IPS-18c (cell line): ENCODE data around the gene TMEM236.

ENCODE experiments used
- H3K4me3 ChIP-seq: 2 replicates; pipeline ENCODE4 v1.7.0; 2013; ENCODE audit warnings: low read depth, mild to moderate bottlenecking, low read length, moderate library complexity; ENCODE audit not compliant: insufficient read depth
- H3K9me3 ChIP-seq: one replicate; pipeline ENCODE4 v1.6.1; 2013; ENCODE audit warnings: mild to moderate bottlenecking, low read length, moderate library complexity; ENCODE audit not compliant: control insufficient read depth, insufficient read depth

TMEM236 gene

GRCh38 chr10:17801507-17801906 is 49.5 kb downstream of the TMEM236 start:
- H3K9me3 ChIP-seq: peaks cover 4% of the 10 kb centered on the region
- H3K4me3 ChIP-seq: no peak overlapping the region

- H3K4me3 ChIP-seq: no peak overlapping the region
Observed at GRCh38 chr10:17802350-17802749, 50.3 kb downstream of the TMEM236 start.

GRCh38 chr10:17802976-17803375 is 51.0 kb downstream of the TMEM236 start:
- Histone ChIP-seq H3K4me3 (no peak overlapping the region), H3K9me3 (no peaks in the 10 kb centered on the region)

More at GRCh38 chr10:17802350-17802749, 50.3 kb downstream of the TMEM236 start:
- H3K9me3 ChIP-seq: no peaks in the 10 kb centered on the region

- H3K4me3 ChIP-seq: no peak overlapping the region
- H3K9me3 ChIP-seq: no peaks in the 10 kb centered on the region
Observed at GRCh38 chr10:17805330-17805729, 53.3 kb downstream of the TMEM236 start.

GRCh38 chr10:17805921-17806577 is 54.0 kb downstream of the TMEM236 start:
- H3K4me3 ChIP-seq: no peak overlapping the region
- no peaks in the 10 kb centered on the region for H3K9me3 ChIP-seq

GRCh38 chr10:17808971-17809841 is 57.2 kb downstream of the TMEM236 start, which contains the start of gene MRC1:
Gene MRC1, plus strand, starts transcription at chr10:17809348. Its CDS starts 118 bp downstream, at chr10:17809466.
- H3K9me3 ChIP-seq: no peaks in the 10 kb centered on the region
- no peak within 1 kb of the TSS for H3K4me3 ChIP-seq

GRCh38 chr10:17811146-17811865 is 59.3 kb downstream of the TMEM236 start:
- peaks cover 2% of the 10 kb centered on the region for H3K9me3 ChIP-seq
- no peak overlapping the region for H3K4me3 ChIP-seq

- Histone ChIP-seq H3K4me3 (no peak overlapping the region), H3K9me3 (peaks cover 2% of the 10 kb centered on the region)
Observed at GRCh38 chr10:17814973-17815372, 63.0 kb downstream of the TMEM236 start.

GRCh38 chr10:17816199-17816598 is 64.2 kb downstream of the TMEM236 start:
- Histone ChIP-seq H3K9me3 (peaks cover 2% of the 10 kb centered on the region), H3K4me3 (no peak overlapping the region)

- H3K9me3 ChIP-seq: peaks cover 2% of the 10 kb centered on the region
- H3K4me3 ChIP-seq: no peak overlapping the region
Observed at GRCh38 chr10:17817316-17817715, 65.3 kb downstream of the TMEM236 start.

- Histone ChIP-seq H3K9me3 (peaks cover 2% of the 10 kb centered on the region), H3K4me3 (no peak overlapping the region)
Observed at GRCh38 chr10:17817790-17818189, 65.8 kb downstream of the TMEM236 start.

- peaks cover 2% of the 10 kb centered on the region for H3K9me3 ChIP-seq
Observed at GRCh38 chr10:17819836-17820235, 67.8 kb downstream of the TMEM236 start.

GRCh38 chr10:17820943-17821342 is 68.9 kb downstream of the TMEM236 start:
- no peak overlapping the region for H3K4me3 ChIP-seq
- peaks cover 2% of the 10 kb centered on the region for H3K9me3 ChIP-seq

More at GRCh38 chr10:17819836-17820235, 67.8 kb downstream of the TMEM236 start:
- H3K4me3 ChIP-seq: no peak overlapping the region

GRCh38 chr10:17821893-17822292 is 69.9 kb downstream of the TMEM236 start:
- Histone ChIP-seq H3K9me3 (no peaks in the 10 kb centered on the region), H3K4me3 (no peak overlapping the region)

- H3K4me3 ChIP-seq: no peak overlapping the region
Observed at GRCh38 chr10:17831341-17831740, 79.3 kb downstream of the TMEM236 start.

GRCh38 chr10:17831896-17832295 is 79.9 kb downstream of the TMEM236 start:
- no peak overlapping the region for H3K4me3 ChIP-seq
- no peaks in the 10 kb centered on the region for H3K9me3 ChIP-seq

More at GRCh38 chr10:17831341-17831740, 79.3 kb downstream of the TMEM236 start:
- H3K9me3 ChIP-seq: no peaks in the 10 kb centered on the region

- H3K9me3 ChIP-seq: no peaks in the 10 kb centered on the region
- H3K4me3 ChIP-seq: no peak overlapping the region
Observed at GRCh38 chr10:17833656-17834055, 81.7 kb downstream of the TMEM236 start.
